Endodermal cell (in vitro differentiated cells): ENCODE results near the gene HNRNPUL1. TPM values are rescaled to one million over a fixed set of nuclear protein-coding genes. Genes with fewer than 3 reads are reported as not detected.
A peak's percentile ranks its signal among the peaks of the same experiment; 100 is the strongest.

Experiments used
- DNase-seq: peaks from one replicate; pipeline ENCODE4 v3.0.0-alpha.2; 2017
- H3K27ac ChIP-seq: 2 replicates; pipeline ENCODE4 v1.5.1; 2013; ENCODE audit warnings: mild to moderate bottlenecking, low read depth, low read length, moderate library complexity
- H3K27me3 ChIP-seq: 2 replicates; pipeline ENCODE4 v1.6.1; 2013; ENCODE audit warnings: mild to moderate bottlenecking, low read length, moderate library complexity; ENCODE audit not compliant: insufficient read depth, control insufficient read depth, poor library complexity, severe bottlenecking
- H3K36me3 ChIP-seq: 2 replicates; pipeline ENCODE4 v1.7.0; 2013; ENCODE audit warnings: mild to moderate bottlenecking, low read length, moderate library complexity; ENCODE audit not compliant: control insufficient read depth, insufficient read depth
- H3K4me1 ChIP-seq: one replicate; pipeline ENCODE4 v1.7.0; 2013; ENCODE audit warnings: low read length; ENCODE audit not compliant: control insufficient read depth, insufficient read depth
- H3K4me3 ChIP-seq: 2 replicates; pipeline ENCODE4 v1.5.1; 2013; ENCODE audit warnings: mild to moderate bottlenecking, low read length, moderate library complexity
- H3K9ac ChIP-seq: 2 replicates; pipeline ENCODE4 v1.6.1; 2013; ENCODE audit warnings: mild to moderate bottlenecking, low read length, moderate library complexity; ENCODE audit not compliant: poor library complexity, severe bottlenecking; ENCODE audit errors: extremely low read depth
- H3K9me3 ChIP-seq: 2 replicates; pipeline ENCODE4 v1.6.1; 2013; ENCODE audit warnings: mild to moderate bottlenecking, low read length, moderate library complexity; ENCODE audit not compliant: control insufficient read depth
- H3K27ac Mint-ChIP-seq: 2 replicates; pipeline ENCODE4 v1.8.0; 2020; ENCODE audit warnings: mixed read lengths
- H3K27me3 Mint-ChIP-seq: 2 replicates; pipeline ENCODE4 v1.8.0; 2021; ENCODE audit warnings: mild to moderate bottlenecking, mixed read lengths; ENCODE audit not compliant: insufficient read depth
- H3K36me3 Mint-ChIP-seq: 2 replicates; pipeline ENCODE4 v1.8.0; 2020; ENCODE audit warnings: low read depth, mixed read lengths
- H3K4me1 Mint-ChIP-seq: 2 replicates; pipeline ENCODE4 v1.8.0; 2020; ENCODE audit warnings: mixed read lengths
- H3K4me3 Mint-ChIP-seq: 2 replicates; pipeline ENCODE4 v1.8.0; 2020; ENCODE audit warnings: mild to moderate bottlenecking, moderate library complexity, mixed read lengths
- H3K9me3 Mint-ChIP-seq: 2 replicates; pipeline ENCODE4 v1.8.0; 2020; ENCODE audit warnings: mild to moderate bottlenecking, mixed read lengths
- WGBS, 2 experiments: methylation state at CpG; one replicate each; pipeline versions ENCODE4 v1.1.5 to v1.1.7; 2013; ENCODE audit warnings: missing lambda C conversion rate in 2 of 2, mixed read lengths in 1 of 2; ENCODE audit not compliant: insufficient coverage in 1 of 2, insufficient read length in 1 of 2; 5-methylcytosine and 5-hydroxymethylcytosine counted together
- total RNA-seq, 2 donors: library from RNA; stranded (reverse); fragmentation: NEBNext Ultra II Directional in 1 of 2; extraction: Animal tissue kit (Norgen Biotek cat#: 25700) in 1 of 2; gene quantifications; 2 replicates in 1 of 2; 3 replicates in 1 of 2; pipeline ENCODE4 v1.2.1, GENCODE V29; 2021
- TF ChIP-seq, protein P1 (sequence below): fragments of 200-600 bp; sonication (generic); conservative IDR thresholded peaks from 2 replicates; pipeline ENCODE4 v1.5.0; 2021; ENCODE audit warnings: antibody characterized with exemption, mild to moderate bottlenecking

The HNRNPUL1 gene
- total RNA-seq, 2 donors from 2014 or later, result 211 to 225 TPM

DNA sequence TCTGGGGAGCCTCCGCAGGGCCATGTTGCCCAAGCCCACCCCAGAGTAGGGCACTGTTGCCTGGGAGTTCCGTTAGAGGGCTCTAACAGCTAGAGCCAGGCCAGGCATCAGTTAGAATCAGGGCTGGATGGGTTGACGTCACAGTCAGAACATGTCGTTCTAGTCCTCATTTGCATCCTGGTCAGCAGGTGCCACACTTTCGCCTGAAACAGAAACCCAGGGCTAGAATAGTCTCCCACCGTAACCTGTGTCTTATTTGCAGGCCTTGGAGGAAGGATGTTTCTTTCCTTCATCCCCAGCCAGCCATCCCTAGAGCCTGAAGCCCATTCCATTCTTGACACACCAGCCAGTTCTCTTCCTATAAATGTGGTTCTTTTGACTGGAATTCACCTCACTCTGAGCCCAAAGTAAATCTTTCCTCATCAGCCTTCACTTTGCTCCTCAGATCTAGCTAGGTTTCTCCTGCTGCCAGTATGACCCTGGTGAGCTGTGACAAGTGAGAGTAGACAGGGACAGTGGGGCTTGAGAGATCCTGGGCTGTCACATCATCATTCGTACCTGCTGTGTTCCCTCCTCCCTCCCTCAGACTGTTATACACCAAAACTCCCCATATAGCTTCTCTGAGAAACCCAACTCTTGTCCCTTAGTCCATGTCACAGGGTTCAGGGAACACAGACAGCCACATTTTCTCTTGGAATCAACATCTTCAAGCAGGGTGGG, 33.6 kb downstream of the HNRNPUL1 start:
- H3K27ac ChIP-seq, result no peak overlapping the region
- H3K27ac Mint-ChIP-seq, result peak overlapping the region; percentile 90
- peak overlapping the region; percentile 54 for H3K9ac ChIP-seq
- TF ChIP-seq, protein P1, sequence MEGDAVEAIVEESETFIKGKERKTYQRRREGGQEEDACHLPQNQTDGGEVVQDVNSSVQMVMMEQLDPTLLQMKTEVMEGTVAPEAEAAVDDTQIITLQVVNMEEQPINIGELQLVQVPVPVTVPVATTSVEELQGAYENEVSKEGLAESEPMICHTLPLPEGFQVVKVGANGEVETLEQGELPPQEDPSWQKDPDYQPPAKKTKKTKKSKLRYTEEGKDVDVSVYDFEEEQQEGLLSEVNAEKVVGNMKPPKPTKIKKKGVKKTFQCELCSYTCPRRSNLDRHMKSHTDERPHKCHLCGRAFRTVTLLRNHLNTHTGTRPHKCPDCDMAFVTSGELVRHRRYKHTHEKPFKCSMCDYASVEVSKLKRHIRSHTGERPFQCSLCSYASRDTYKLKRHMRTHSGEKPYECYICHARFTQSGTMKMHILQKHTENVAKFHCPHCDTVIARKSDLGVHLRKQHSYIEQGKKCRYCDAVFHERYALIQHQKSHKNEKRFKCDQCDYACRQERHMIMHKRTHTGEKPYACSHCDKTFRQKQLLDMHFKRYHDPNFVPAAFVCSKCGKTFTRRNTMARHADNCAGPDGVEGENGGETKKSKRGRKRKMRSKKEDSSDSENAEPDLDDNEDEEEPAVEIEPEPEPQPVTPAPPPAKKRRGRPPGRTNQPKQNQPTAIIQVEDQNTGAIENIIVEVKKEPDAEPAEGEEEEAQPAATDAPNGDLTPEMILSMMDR, result no peak
- H3K4me1 ChIP-seq, result peaks cover 7% of the 10 kb centered on the region
- H3K9me3 Mint-ChIP-seq, result no peaks in the 10 kb centered on the region
- no peaks in the 10 kb centered on the region for H3K27me3 Mint-ChIP-seq
- H3K4me3 ChIP-seq, result no peak overlapping the region
- no peaks in the 10 kb centered on the region for H3K27me3 ChIP-seq
- no peak overlapping the region for H3K4me3 Mint-ChIP-seq
- no peaks in the 10 kb centered on the region for H3K9me3 ChIP-seq
- H3K4me1 Mint-ChIP-seq, result peaks cover 6% of the 10 kb centered on the region
- peaks cover 94% of the 10 kb centered on the region for H3K36me3 ChIP-seq
- peaks cover 89% of the 10 kb centered on the region for H3K36me3 Mint-ChIP-seq
- 93 to 99% methylated on average over 5 to 7 of the region's 7 CpGs for WGBS, 2 experiments
- DNase-seq, result no peak

DNA sequence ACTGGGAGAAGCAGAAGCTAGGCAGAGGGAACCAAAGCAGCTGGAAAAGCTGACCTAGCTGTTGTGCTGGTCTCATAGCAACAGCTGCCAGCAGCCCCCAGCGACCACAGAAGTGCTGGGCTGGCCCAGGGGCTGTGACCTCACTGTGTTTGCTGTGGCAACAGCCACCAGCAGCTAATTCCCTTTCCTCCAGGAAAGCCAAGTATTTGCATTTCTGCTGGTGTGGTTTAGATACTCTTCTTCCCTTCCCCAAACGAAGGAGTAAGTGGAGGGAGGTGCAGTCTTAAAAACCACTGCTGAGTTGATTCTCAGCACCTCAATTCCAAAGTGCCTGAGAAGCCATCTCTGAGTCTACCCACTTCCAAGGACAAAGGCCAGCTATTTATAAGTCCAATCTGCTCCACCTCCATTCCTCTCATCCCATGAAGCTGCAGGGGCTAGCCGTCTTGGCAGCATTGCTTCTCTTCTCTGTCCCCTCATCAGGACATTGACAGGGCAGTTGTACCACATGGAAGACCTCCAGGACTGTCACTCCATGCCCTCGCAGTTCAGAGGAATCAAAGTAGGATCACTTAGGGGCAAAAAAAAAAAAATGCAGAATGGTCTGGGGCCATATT, 34.3 kb downstream of the HNRNPUL1 start:
- 93 to 100% methylated on average over 1 to 4 of the region's 4 CpGs for WGBS, 2 experiments
- H3K4me3 Mint-ChIP-seq, result no peak overlapping the region

DNA sequence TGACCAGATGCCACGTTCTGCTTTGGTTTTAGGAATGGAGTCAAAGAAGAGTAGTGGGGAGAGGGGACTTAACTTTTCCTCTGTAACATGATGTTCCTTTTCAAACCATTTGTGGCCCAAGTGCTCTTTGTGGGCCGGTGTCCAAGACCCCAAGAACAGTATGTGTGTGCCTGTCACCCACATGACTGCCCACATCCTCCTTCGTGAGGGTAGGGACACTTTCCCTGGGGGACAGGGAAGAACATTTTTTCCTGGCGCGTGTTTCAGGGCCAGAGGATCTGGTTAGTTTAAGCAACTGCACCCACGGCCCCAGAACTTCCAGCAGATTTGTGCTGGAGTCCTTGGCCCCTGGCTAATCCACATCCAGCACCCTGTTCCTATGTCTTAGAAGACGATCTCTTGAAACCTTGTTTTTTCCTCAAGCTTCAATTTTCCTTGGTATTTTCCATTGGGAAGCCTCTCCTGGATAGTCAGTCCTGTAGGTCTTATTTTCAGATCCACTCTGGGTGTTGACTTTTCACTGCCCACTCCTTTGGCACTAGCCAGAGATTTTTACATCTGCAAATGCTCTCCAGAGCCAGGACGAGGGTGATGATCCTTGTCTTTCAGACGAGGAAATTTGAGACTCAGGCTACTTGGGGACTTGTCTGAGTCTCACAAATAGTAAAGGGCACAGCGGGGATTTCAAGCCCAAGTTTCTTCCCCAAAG, 35.0 kb downstream of the HNRNPUL1 start:
- Histone ChIP-seq H3K9me3 (no peaks in the 10 kb centered on the region), H3K4me3 (no peak overlapping the region), H3K27me3 (no peaks in the 10 kb centered on the region), H3K27ac (no peak overlapping the region), H3K9ac (peak overlapping the region; percentile 54), H3K36me3 (peaks cover 92% of the 10 kb centered on the region), H3K4me1 (peaks cover 7% of the 10 kb centered on the region)
- TF ChIP-seq, protein P1, result no peak
- no peaks in the 10 kb centered on the region for H3K27me3 Mint-ChIP-seq
- WGBS, 2 experiments, result 93 to 94% methylated on average over 10 of the region's 10 CpGs
- peaks cover 6% of the 10 kb centered on the region for H3K4me1 Mint-ChIP-seq
- no peak for DNase-seq
- no peaks in the 10 kb centered on the region for H3K9me3 Mint-ChIP-seq
- no peak overlapping the region for H3K4me3 Mint-ChIP-seq
- H3K27ac Mint-ChIP-seq, result peak overlapping the region; percentile 67
- peaks cover 88% of the 10 kb centered on the region for H3K36me3 Mint-ChIP-seq

More for the DNA sequence above, 34.3 kb downstream of the HNRNPUL1 start:
- Mint-ChIP-seq H3K27ac (peak overlapping the region; percentile 90), H3K27me3 (no peaks in the 10 kb centered on the region), H3K9me3 (no peaks in the 10 kb centered on the region), H3K36me3 (peaks cover 88% of the 10 kb centered on the region), H3K4me1 (peaks cover 6% of the 10 kb centered on the region)
- Histone ChIP-seq H3K9ac (peak overlapping the region; percentile 54), H3K36me3 (peaks cover 92% of the 10 kb centered on the region), H3K27ac (peak overlapping the region; percentile 55), H3K27me3 (no peaks in the 10 kb centered on the region), H3K4me1 (peaks cover 7% of the 10 kb centered on the region), H3K9me3 (no peaks in the 10 kb centered on the region), H3K4me3 (no peak overlapping the region)
- TF ChIP-seq, protein P1, result no peak
- DNase-seq, result no peak
